Kasumi-1 (cell line): ENCODE data around the gene CACNB3.
"Not testable (repeated sequence)": the region's sequence is repeated elsewhere in the genome, so short reads cannot be mapped to it uniquely, and the experiment has no call there.

Experiments used
- DNase-seq, 2 experiments: peaks; one replicate each; lab custom pipeline; 2025; lab: John Stamatoyannopoulos, UW

The CACNB3 gene

DNA sequence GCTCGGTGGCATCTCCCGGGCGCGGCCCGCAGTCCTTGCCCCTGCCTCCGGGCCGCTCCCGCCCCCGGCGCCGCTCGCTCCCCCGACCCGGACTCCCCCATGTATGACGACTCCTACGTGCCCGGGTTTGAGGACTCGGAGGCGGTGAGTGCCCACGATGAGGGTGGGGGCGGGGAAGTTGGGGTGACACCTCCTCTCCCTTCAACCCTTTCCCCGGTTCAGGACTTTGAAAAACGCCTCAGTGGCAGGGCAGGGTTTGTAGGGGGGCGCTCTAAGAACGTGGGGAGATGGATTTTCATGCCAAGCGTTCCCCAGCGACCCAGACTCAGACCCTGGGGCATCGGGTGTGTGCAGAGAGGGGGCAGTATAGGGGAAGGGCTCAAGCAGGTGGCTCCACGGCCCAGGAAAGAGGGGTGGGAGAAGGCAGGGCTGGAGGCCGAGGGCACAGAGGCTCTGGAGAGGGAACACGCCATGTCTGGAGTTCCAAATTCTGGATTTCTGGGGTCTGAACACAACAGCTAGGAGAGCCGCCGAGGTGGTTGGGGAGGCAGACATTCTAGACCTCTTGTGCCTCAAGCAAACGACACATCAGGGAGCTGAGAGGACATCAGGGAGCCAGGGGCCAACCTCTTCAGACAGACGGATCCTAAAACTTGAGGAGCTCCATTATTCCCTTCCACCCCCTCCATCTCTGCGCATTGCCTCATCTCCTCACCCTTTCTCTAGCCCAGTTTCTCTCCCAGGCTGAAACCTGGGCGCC lies 715 bp downstream of the CACNB3 start:
- DNase-seq = peak; percentile 10 to 25

DNA sequence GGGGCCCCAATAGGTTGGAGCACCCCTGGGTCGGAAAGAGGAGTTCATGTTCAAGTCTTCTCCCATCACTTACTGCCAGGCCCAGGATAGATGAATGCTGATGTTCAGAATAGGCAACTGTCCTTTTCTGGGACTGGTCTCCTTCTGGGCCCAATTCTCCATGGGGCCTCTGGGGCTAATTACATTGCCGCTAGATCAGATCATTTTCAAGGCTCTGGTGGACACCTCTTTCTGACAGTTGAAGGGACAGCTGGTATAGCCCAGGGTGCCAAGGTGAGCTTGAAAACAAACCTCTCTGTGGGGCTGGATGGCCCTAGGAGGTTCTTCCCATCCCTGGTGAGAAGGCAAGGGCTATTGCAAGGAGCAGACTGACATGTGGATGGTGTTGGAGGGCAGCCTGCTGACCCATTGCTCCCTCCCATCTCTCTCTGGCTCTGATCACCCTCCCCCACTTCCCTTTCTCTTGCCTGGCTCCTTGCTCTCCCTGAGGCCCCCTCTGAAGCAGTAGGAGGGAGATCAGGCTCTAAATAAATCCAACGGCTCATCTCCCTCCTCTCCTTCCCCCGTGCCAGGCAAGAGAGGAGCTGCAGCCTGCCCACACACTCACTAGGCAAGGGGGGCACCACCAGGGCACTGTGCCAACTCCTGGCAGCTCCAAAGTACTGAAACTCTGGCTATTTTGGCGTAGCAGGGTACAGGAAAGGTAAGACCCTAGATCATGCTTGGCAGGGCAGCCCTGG lies 1.9 kb downstream of the CACNB3 start:
- DNase-seq = peak in 1 of 2 experiments; percentile 22

DNA sequence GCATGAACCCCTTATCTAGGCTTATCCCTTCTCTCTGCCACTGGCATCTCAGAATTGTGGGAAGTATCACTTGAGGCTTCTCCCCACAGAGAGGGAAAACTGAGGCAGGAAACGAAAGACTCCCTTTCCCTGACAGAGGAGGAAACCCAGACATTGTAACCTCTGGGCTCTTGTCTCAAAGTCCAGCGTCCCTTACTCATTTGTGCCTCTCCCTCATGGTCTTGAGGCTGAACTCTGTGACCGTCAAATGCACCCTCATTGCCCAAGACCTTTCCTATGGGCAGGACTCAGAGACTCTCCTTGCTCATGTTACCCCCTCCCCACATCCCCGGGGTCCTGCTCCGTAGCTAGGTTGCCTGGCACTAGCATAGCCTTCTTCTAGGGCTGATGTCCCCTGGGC lies 3.8 kb downstream of the CACNB3 start:
- no peak for DNase-seq

DNA sequence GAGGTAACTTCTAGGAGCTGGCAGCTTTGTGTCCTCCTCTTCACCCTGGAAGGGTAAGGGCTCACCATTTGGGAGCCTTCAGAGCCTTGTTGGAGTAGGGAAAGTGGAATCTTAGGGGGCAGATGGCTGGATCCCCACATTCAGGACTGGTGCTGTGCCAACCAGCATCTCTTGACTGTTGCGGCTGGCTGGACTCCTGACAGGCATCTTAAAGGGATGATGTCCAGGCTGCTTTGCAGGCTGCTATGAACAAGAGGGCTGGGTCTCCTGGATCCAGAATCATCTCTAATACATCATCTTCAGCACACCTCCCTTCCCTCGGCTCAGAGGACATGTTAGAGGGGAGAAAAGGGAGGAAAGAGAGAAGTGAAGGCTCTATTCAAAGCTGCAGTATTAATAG lies 4.4 kb downstream of the CACNB3 start:
- no peak for DNase-seq

DNA sequence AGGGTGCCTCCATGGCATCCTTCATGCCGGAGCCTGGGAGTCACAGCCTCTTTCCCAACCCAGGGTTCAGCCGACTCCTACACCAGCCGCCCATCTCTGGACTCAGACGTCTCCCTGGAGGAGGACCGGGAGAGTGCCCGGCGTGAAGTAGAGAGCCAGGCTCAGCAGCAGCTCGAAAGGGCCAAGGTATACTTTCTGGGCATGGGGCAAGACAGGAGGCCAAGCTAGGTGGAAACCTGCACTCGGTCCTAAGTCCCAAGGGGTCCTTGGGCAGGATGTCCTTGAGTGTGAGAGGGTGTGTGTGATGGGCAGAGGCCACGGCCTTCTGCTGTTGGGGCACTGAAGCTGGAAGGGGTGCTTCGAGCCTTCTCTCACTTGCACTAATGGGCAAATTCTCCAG lies 5.0 kb downstream of the CACNB3 start:
- DNase-seq = no peak

DNA sequence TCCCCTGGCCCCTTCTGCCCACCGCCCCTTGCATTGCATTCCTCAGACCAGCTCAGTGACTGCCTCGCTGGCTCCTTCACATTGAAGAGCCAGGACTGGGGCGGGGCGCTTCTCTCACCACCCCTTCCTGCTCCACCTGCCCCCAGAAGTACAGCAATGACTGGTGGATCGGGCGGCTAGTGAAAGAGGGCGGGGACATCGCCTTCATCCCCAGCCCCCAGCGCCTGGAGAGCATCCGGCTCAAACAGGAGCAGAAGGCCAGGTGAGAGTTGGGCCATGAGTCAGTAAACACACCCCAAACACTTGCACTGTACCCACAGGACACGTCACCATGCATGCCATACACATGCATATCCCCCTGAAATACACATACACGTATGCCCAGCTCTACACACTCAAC lies 5.8 kb downstream of the CACNB3 start:
- no peak for DNase-seq

DNA sequence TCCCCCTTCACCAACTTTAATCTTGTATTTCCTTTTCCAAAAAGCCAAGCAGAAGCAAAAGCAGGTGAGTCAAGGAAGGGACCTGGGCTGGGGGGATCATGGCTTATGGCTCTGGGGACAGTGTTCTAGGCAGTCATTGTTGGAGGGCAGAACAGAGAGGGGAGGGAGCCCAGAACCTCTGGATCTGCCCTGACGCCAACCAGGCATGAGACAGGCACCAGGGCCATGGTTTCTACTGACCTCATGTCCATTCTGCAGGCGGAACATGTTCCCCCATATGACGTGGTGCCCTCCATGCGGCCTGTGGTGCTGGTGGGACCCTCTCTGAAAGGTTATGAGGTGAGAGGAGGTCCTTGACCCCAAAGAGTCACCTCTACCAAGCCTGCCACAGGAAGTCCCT lies 6.6 kb downstream of the CACNB3 start:
- no peak for DNase-seq

DNA sequence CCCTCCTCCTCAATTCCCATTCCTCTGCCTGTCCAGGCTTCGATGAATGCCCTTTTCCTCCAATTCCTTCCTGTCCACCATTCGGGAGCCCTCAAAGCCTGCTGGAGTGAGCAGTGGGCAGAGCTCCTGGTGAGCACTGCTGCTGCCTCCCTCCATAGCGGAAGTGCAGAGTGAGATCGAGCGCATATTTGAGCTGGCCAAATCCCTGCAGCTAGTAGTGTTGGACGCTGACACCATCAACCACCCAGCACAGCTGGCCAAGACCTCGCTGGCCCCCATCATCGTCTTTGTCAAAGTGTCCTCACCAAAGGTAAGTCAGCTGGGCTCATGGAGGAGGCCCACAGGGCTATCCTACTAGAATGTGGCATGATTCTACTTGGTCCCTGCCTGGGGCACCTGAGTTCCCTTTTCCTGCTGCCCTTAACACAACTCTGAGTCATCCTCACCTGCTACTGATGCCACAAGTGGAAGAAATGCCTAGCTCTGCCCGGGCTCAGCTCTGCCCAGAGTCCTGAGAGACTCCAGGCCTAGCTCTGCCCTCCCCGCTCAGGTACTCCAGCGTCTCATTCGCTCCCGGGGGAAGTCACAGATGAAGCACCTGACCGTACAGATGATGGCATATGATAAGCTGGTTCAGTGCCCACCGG lies 8.0 kb downstream of the CACNB3 start:
- no peak for DNase-seq

DNA sequence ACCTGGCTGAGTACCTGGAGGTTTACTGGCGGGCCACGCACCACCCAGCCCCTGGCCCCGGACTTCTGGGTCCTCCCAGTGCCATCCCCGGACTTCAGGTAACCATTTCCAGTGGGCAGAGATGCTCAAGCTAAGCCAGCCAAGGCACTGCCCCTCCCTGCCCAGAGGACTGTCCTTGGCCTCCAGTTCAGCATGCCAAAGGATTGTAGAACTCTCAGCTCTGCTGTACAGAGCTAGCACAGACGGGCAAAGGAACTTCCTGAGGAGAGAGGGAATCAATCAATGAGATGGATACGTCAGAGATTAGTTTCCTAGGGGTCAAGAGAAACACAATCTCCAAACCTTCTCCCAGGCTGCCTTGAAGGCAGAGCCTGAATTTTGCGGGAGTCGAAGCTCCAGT lies 8.7 kb downstream of the CACNB3 start:
- no peak for DNase-seq

DNA sequence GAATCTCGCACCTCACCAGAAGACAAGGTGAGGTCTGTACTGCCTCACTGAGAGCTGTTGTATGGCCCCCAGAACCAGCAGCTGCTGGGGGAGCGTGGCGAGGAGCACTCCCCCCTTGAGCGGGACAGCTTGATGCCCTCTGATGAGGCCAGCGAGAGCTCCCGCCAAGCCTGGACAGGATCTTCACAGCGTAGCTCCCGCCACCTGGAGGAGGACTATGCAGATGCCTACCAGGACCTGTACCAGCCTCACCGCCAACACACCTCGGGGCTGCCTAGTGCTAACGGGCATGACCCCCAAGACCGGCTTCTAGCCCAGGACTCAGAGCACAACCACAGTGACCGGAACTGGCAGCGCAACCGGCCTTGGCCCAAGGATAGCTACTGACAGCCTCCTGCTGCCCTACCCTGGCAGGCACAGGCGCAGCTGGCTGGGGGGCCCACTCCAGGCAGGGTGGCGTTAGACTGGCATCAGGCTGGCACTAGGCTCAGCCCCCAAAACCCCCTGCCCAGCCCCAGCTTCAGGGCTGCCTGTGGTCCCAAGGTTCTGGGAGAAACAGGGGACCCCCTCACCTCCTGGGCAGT lies 9.3 kb downstream of the CACNB3 start:
- no peak for DNase-seq

DNA sequence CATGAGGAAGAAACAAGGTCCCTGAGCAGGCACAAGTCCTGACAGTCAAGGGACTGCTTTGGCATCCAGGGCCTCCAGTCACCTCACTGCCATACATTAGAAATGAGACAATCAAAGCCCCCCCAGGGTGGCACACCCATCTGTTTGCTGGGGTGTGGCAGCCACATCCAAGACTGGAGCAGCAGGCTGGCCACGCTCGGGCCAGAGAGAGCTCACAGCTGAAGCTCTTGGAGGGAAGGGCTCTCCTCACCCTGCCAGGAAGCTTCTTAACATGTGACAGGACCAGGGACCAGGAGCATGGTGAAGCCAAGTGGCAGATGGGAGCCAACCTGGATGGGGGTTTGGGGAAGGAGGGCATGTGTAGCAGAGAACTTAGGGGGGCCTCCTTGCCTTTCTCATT lies 10.0 kb downstream of the CACNB3 start:
- DNase-seq = no peak

DNA sequence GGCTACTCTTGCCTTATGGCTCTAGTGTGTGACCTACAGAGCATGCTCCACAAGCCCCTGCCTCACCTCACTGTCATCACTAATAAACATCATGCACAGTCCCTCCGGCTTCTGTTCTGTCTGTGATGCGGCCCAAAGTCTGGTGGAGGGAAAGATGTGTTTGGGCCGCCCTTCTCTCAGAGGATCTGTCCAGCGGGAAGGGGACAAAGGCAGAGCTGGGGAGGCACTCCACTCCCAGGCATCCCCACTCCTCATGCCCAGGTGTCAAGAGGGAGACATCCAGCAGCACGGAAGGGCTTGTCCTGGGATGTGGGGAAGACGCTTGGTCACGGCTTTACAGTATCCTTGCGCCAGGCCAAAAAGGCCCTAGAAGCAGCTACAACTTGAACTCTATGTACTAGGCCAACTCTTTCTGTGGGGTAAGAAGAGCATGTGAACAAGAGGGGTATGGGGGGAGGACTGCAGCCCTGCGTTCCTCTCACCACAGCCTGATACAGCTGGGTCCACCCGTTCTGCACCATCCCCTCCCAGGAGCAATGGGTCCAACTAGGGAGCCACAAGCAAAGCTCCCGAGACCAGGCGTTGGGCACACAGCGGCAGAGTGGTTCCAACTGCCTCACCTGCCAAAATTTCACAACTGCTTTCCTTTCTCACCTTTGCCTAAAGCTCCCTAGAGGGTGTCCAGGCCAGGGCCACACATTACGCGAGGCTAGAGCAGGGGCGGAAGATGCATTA lies 10.7 kb downstream of the CACNB3 start:
- no peak for DNase-seq

DNA sequence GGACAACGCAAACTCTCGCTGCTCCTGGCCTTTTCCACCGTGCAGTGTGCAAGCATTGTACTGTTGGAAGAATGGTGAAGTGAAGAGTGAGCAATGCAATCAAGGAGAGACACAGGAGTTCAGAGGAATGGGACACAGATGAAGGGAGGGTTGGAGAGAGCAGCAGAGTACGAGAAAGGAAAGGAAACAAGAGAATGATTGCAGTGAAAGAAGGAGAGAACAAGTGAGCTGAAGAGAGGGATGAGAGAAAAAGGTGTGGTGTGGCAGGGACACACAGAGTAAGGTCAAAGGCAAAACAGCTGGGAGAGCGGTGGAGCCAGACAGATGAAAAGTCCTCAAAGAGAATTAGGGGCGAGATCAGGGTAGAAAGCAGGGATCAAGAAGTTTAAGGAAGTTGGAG lies 13.0 kb downstream of the CACNB3 start:
- no peak for DNase-seq

DNA sequence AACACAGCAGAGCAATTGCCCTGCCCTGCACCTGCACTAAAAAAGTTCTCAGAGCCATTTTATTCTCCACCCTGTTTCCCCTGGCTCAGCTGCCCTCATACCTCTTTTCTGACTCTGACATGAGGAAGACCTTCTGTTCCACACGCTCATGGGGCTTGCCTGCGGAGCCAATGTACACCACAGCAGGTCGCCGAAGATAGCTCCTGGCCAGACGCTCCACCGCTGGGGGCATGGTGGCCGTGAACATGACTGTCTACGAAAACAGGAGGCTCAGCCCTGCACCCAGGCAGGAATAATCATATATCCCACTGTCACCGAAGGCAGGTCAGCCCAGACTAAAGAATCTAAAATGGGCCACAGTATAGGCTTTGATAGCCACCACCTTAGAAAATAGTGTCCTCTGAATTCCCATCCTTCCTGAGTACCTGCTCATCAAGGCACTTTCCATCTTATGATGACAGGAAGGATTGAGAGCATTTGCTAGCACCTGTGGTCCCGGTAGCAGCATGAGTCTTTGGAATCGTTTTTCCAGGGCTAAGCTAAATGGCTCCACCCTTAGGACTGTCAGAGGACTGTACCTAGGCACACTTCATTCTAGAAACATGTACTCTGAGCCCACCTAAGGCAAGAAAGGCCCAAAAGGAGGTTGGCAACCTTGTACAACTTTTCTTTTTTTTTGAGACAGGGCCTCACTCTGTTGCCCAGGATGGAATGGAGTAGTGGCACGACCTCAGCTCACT lies 14.2 kb downstream of the CACNB3 start:
- DNase-seq = no peak

DNA sequence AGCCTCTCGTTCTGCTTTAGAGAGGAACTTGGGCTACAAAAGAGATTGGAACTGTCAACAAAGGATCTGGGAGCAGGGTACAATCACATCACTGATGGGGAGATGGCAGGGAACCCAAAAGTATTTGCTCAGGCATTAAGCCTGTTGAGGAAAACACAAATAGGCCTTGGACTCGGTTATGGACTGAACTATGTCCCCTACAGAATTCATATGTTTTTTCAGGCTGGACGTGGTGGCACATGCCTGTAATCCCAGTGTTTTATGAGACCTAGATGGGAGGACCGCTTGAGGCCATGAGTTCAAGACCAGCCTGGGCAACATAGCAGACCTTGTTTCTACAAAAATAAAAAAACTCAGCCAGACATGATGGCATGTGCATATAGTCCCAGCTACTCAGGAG lies 19.8 kb downstream of the CACNB3 start:
- DNase-seq = no peak

DNA sequence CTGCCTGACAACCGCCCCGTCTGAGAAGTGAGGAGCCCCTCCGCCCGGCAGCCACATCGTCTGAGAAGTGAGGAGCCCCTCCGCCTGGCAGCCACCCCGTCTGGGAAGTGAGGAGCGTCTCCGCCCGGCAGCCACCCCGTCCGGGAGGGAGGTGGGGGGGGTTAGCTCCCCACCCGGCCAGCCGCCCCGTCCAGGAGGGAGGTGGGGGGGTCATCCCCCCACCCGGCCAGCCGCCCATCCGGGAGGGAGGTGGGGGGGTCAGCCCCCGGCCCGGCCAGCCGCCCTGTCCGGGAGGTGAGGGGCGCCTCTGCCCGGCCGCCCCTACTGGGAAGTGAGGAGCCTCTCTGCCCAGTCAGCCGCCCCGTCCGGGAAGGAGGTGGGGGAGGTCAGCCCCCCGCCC lies 23.7 kb downstream of the CACNB3 start:
- DNase-seq = not testable (repeated sequence)

DNA sequence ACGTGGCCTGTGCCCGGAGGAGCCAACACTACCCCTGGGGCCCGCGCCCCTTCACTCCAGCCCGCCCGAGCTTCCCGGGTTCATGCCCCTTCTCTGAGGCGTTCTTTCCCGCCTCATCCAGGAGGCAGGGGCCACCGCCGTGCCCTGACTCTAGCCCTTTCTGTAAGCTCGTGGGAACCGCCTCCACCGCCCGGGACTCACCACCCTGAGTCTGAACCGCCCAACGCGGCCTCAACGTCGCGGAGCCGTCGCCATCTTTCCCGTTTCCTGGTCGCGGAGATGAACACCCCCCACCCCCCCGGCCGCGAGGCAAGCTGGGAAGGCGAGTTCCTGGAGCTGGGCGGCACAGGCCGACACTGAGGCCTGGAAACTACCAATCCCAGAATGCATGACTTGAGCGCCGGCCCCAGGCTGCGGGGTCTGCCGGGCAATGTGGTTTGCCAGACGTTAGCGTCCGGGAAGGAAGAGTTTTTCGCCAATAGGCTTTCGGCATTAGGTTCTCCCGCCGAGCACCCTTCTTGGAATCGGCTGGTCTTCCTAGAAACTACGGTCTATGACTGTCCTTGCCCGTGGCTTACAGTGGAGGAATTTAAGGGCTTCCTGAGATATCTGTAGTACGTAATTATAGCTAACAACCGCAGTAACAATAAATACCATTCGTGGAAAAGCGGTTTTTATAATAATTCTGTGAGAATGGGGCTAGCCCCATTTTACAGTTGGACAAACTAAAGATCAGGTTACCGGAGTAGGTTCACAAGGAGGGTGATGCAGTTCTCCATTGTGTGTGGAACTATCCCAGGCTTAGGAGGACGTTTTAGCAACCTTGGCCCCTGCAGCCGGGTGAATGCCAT lies 33.8 kb downstream of the CACNB3 start, which contains the start of gene DDX23:
TSS of gene DDX23 (minus strand) at position 281 of the 851 bp plus-strand sequence. CDS start 6,381 bp downstream, outside the sequence.
- DNase-seq = peak; percentile 99

DNA sequence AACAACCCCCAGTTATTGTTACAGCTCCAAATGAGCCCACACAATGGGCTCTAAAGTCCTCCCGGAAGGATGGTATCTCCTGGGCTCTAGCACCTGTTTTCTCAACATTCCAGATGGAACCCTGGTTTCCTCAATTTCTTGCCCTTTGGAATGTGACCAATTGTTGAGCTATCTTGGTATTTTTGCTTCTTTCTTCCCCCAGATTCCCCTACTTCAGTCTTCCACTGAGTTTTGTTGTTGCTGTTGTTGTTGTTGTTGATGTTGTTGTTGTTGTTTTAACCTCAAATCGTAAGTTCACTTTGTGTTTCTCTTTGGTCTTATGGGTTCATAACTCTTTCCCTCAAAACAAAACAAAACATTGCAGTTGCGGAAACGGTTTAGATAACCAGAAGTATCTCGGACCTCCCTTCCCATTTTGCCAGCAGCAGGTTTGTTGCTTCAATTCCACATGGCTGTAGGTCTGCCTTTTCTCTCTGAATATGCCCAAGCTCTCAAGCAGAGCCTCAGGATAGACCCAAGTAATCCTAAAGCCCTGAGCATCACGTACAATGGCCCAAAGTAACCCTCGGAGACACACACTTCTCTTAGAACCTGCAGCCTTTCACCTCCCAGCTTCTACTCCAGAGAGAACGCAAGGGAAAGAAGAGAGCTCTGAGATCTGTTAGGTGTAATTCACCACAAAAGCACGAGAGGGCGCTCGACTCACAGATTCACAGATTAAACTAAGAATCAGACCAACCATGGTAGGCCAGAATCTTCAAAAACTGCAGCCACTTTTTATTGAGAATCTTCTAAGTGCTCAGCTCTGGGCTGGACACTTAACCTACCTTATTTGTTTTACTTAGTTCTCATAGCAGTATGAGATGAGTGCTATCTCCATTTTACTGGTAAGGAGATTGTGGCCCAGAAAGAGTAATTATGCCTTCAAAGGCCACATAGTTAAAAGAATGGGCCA lies 34.7 kb downstream of the CACNB3 start:
- DNase-seq = peak; percentile 90 to 92

DNA sequence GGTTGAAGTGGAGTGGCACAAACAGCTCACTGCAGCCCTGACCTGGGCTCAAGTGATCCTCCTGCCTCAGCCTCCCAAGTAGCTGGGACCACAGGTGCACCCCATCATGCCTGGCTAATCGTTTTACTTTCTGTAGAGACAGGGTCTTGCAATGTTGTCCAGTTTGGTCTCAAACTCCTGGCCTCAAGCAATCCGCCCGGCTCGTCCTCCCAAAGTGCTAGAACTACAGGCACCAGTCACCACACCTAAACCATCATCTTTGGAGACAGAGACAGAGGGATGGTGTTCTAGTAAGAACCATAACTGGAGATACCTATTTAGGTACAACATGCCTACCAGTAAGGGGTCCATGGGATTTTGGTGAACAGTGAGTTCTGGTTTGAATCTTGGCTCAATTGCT lies 36.2 kb downstream of the CACNB3 start:
- no peak for DNase-seq
